Frontal cortex (tissue), 4 donors: ENCODE data around the gene CENPC. TPM values are rescaled to one million over a fixed set of nuclear protein-coding genes. Genes with fewer than 3 reads are reported as not detected.
"Not testable (repeated sequence)": the region's sequence is repeated elsewhere in the genome, so short reads cannot be mapped to it uniquely, and the experiment has no call there.

Experiments
- DNase-seq, 2 donors: peaks; one replicate each; pipeline ENCODE4 v3.0.0; 2012; ENCODE audit warnings: low spot score in 2 of 2
- FAIRE-seq: peaks from 2 replicates; lab custom pipeline; 2012; peaks lifted over from hg19 to GRCh38; lab: Jason Lieb, UNC
- total RNA-seq: library from RNA; depleted of rRNA; stranded (reverse); fragments of >200 nt; gene quantifications from one replicate; pipeline ENCODE4 v1.2.3, GENCODE V29; 2014
- donor health status: control.
- donor health status: control.
- donor health status: control.

CENPC gene
- total RNA-seq, 1 donor from 2014 or later = 26.1 TPM

- not testable (repeated sequence) for DNase-seq, FAIRE-seq
Observed at GRCh38 chr4:67552146-67552792, 7.0 kb upstream of the CENPC start.

- DNase-seq = no peak
- FAIRE-seq = no peak
Observed at GRCh38 chr4:67550857-67551256, 5.6 kb upstream of the CENPC start.

- no peak for DNase-seq
- no peak for FAIRE-seq
Observed at GRCh38 chr4:67550451-67550850, 5.1 kb upstream of the CENPC start.

- DNase-seq = no peak
- no peak for FAIRE-seq
Observed at GRCh38 chr4:67549123-67549522, 3.8 kb upstream of the CENPC start.

GRCh38 chr4:67546971-67547370 lies 1.7 kb upstream of the CENPC start:
- FAIRE-seq (no peak), DNase-seq (no peak)

GRCh38 chr4:67546004-67546356 lies 677 bp upstream of the CENPC start:
- DNase-seq (no peak), FAIRE-seq (no peak)

GRCh38 chr4:67542076-67542475 lies 3.2 kb downstream of the CENPC start:
- DNase-seq (no peak), FAIRE-seq (no peak)

GRCh38 chr4:67539830-67540229 lies 5.5 kb downstream of the CENPC start:
- no peak for FAIRE-seq
- no peak for DNase-seq

- DNase-seq (no peak), FAIRE-seq (no peak)
Observed at GRCh38 chr4:67535280-67535840, 9.9 kb downstream of the CENPC start.

GRCh38 chr4:67533112-67533511 lies 12.2 kb downstream of the CENPC start:
- no peak for FAIRE-seq
- no peak for DNase-seq

GRCh38 chr4:67532397-67532796 lies 12.9 kb downstream of the CENPC start:
- DNase-seq, FAIRE-seq: not testable (repeated sequence)

- FAIRE-seq (no peak), DNase-seq (no peak)
Observed at GRCh38 chr4:67531379-67531962, 13.8 kb downstream of the CENPC start.

GRCh38 chr4:67524140-67524539 lies 21.2 kb downstream of the CENPC start:
- not testable (repeated sequence) for DNase-seq, FAIRE-seq

GRCh38 chr4:67522851-67523671 lies 22.2 kb downstream of the CENPC start:
- no peak for DNase-seq
- no peak for FAIRE-seq

- no peak for FAIRE-seq
- DNase-seq = no peak
Observed at GRCh38 chr4:67522230-67522629, 23.1 kb downstream of the CENPC start.

GRCh38 chr4:67521506-67521905 lies 23.8 kb downstream of the CENPC start:
- DNase-seq (no peak), FAIRE-seq (no peak)

GRCh38 chr4:67520141-67520540 lies 25.2 kb downstream of the CENPC start:
- no peak for FAIRE-seq
- DNase-seq = no peak

GRCh38 chr4:67512501-67512900 lies 32.8 kb downstream of the CENPC start:
- DNase-seq (no peak), FAIRE-seq (no peak)

- DNase-seq (no peak), FAIRE-seq (no peak)
Observed at GRCh38 chr4:67500373-67500772, 44.9 kb downstream of the CENPC start.

- no peak for FAIRE-seq
Observed at GRCh38 chr4:67499799-67500198, 45.5 kb downstream of the CENPC start.

More at GRCh38 chr4:67499799-67500198, 45.5 kb downstream of the CENPC start:
- no peak for DNase-seq
